HEK293 (cell line): ENCODE results near the gene TRMT6.

Source experiments
- CTCF ChIA-PET: fragments of 350-600 bp; formaldehyde crosslinking; extraction: SDS; loops from one replicate; lab custom pipeline; 2021; ENCODE audit warnings: antibody characterized with exemption; lab: Yijun Ruan, JAX
- POLR2A ChIA-PET: fragments of 300-600 bp; formaldehyde crosslinking; extraction: SDS; loops from one replicate; lab custom pipeline; 2020; ENCODE audit warnings: antibody characterized with exemption, inconsistent platforms; lab: Yijun Ruan, JAX
- H3K27ac ChIP-seq: fragments of 200-500 bp; sonication (Bioruptor generic); 2 replicates; pipeline ENCODE4 v1.5.1; 2014; ENCODE audit warnings: low read depth, low read length, control low read depth, inconsistent platforms; ENCODE audit errors: extremely low read depth
- H3K36me3 ChIP-seq, 2 experiments: fragments of 200-500 bp in 1 of 2; sonication (Bioruptor generic) in 1 of 2; 1 replicate in 1 of 2; 2 replicates in 1 of 2; pipeline ENCODE4 v1.5.1; 2014 to 2017; ENCODE audit warnings: inconsistent platforms in 2 of 2, low read length in 2 of 2; ENCODE audit not compliant: control insufficient read depth in 2 of 2, insufficient read depth in 1 of 2
- H3K4me1 ChIP-seq: fragments of 200-500 bp; sonication (Bioruptor generic); 2 replicates; pipeline ENCODE4 v1.5.1; 2014; ENCODE audit warnings: mild to moderate bottlenecking, low read length, inconsistent platforms; ENCODE audit not compliant: control insufficient read depth, insufficient read depth
- H3K4me3 ChIP-seq: 2 replicates; pipeline ENCODE4 v1.5.1; 2011; ENCODE audit warnings: low read depth, mild to moderate bottlenecking, control low read depth, low read length, moderate library complexity
- H3K9me3 ChIP-seq: fragments of 200-500 bp; sonication (Bioruptor generic); 2 replicates; pipeline ENCODE4 v1.5.1; 2014; ENCODE audit warnings: low read depth, low read length, inconsistent platforms; ENCODE audit not compliant: control insufficient read depth, insufficient read depth
- EGR2 ChIP-seq: fragments of 450-650 bp; formaldehyde crosslinking; IDR thresholded peaks from 2 replicates; pipeline ENCODE4 v1.5.1; 2016; ENCODE audit warnings: low read depth, missing biosample characterization, missing genetic modification characterization
- KLF8 ChIP-seq: fragments of 450-650 bp; formaldehyde crosslinking; IDR thresholded peaks from 2 replicates; pipeline ENCODE4 v1.5.1; 2016; ENCODE audit warnings: missing biosample characterization, missing genetic modification characterization
- MZF1 ChIP-seq: fragments of 450-650 bp; formaldehyde crosslinking; IDR thresholded peaks from 2 replicates; pipeline ENCODE4 v1.5.1; 2017; ENCODE audit warnings: missing biosample characterization, missing genetic modification characterization, borderline replicate concordance
- SCRT2 ChIP-seq: fragments of 450-650 bp; formaldehyde crosslinking; IDR thresholded peaks from 2 replicates; pipeline ENCODE4 v1.5.1; 2016; ENCODE audit warnings: missing biosample characterization, missing genetic modification characterization
- SP3 ChIP-seq: fragments of 450-650 bp; formaldehyde crosslinking; IDR thresholded peaks from 2 replicates; pipeline ENCODE4 v1.5.1; 2016; ENCODE audit warnings: missing biosample characterization, missing genetic modification characterization
- TCF7L2 ChIP-seq: IDR thresholded peaks from 2 replicates; pipeline ENCODE4 v1.6.1; 2011; ENCODE audit warnings: low read depth, mild to moderate bottlenecking, inconsistent platforms, low read length, moderate library complexity, borderline replicate concordance
- ZFP3 ChIP-seq: fragments of 450-650 bp; formaldehyde crosslinking; IDR thresholded peaks from 2 replicates; pipeline ENCODE4 v1.5.1; 2016; ENCODE audit warnings: low read depth, missing biosample characterization, missing genetic modification characterization
- ZFP69B ChIP-seq: fragments of 450-650 bp; formaldehyde crosslinking; IDR thresholded peaks from 2 replicates; pipeline ENCODE4 v1.5.1; 2016; ENCODE audit warnings: missing biosample characterization, missing genetic modification characterization
- ZNF121 ChIP-seq: fragments of 450-650 bp; formaldehyde crosslinking; IDR thresholded peaks from 2 replicates; pipeline ENCODE4 v1.5.1; 2016; ENCODE audit warnings: missing biosample characterization, missing genetic modification characterization
- ZNF140 ChIP-seq: fragments of 450-650 bp; formaldehyde crosslinking; IDR thresholded peaks from 2 replicates; pipeline ENCODE4 v1.5.1; 2016; ENCODE audit warnings: missing biosample characterization, missing genetic modification characterization
- ZNF354C ChIP-seq: fragments of 450-650 bp; formaldehyde crosslinking; IDR thresholded peaks from 2 replicates; pipeline ENCODE4 v1.5.1; 2016; ENCODE audit warnings: missing biosample characterization, missing genetic modification characterization, low read depth, borderline replicate concordance
- ZNF600 ChIP-seq: fragments of 450-650 bp; formaldehyde crosslinking; IDR thresholded peaks from 2 replicates; pipeline ENCODE4 v1.5.1; 2016; ENCODE audit warnings: missing biosample characterization, missing genetic modification characterization
- ZNF664 ChIP-seq: fragments of 450-650 bp; formaldehyde crosslinking; IDR thresholded peaks from 2 replicates; pipeline ENCODE4 v1.5.1; 2016; ENCODE audit warnings: missing biosample characterization, missing genetic modification characterization
- ZNF670 ChIP-seq: fragments of 450-650 bp; formaldehyde crosslinking; IDR thresholded peaks from 2 replicates; pipeline ENCODE4 v1.5.1; 2016; ENCODE audit warnings: missing biosample characterization, missing genetic modification characterization, low read depth
- ZNF791 ChIP-seq: fragments of 450-650 bp; formaldehyde crosslinking; IDR thresholded peaks from 2 replicates; pipeline ENCODE4 v1.5.1; 2016; ENCODE audit warnings: missing biosample characterization, missing genetic modification characterization
- TF ChIP-seq, protein P1 (sequence below): fragments of 450-650 bp; formaldehyde crosslinking; IDR thresholded peaks from 2 replicates; pipeline ENCODE4 v1.5.1; 2016; ENCODE audit warnings: missing biosample characterization, missing genetic modification characterization, borderline replicate concordance
- TF ChIP-seq, protein P2 (sequence below): fragments of 450-650 bp; formaldehyde crosslinking; IDR thresholded peaks from 2 replicates; pipeline ENCODE4 v1.5.1; 2016; ENCODE audit warnings: missing biosample characterization, missing genetic modification characterization
- TF ChIP-seq, protein P3 (sequence below): fragments of 450-650 bp; formaldehyde crosslinking; IDR thresholded peaks from 2 replicates; pipeline ENCODE4 v1.5.1; 2016; ENCODE audit warnings: missing biosample characterization, missing genetic modification characterization
- TF ChIP-seq, protein P4 (sequence below): fragments of 450-650 bp; formaldehyde crosslinking; IDR thresholded peaks from 2 replicates; pipeline ENCODE4 v1.5.0; 2017; ENCODE audit warnings: missing biosample characterization, missing genetic modification characterization, borderline replicate concordance
- TF ChIP-seq, protein P5 (sequence below): fragments of 450-650 bp; formaldehyde crosslinking; IDR thresholded peaks from 2 replicates; pipeline ENCODE4 v1.5.1; 2016; ENCODE audit warnings: missing biosample characterization, missing genetic modification characterization
- TF ChIP-seq, protein P6 (sequence below): fragments of 450-650 bp; formaldehyde crosslinking; IDR thresholded peaks from 2 replicates; pipeline ENCODE4 v1.5.1; 2016; ENCODE audit warnings: missing biosample characterization, missing genetic modification characterization

The TRMT6 gene

DNA sequence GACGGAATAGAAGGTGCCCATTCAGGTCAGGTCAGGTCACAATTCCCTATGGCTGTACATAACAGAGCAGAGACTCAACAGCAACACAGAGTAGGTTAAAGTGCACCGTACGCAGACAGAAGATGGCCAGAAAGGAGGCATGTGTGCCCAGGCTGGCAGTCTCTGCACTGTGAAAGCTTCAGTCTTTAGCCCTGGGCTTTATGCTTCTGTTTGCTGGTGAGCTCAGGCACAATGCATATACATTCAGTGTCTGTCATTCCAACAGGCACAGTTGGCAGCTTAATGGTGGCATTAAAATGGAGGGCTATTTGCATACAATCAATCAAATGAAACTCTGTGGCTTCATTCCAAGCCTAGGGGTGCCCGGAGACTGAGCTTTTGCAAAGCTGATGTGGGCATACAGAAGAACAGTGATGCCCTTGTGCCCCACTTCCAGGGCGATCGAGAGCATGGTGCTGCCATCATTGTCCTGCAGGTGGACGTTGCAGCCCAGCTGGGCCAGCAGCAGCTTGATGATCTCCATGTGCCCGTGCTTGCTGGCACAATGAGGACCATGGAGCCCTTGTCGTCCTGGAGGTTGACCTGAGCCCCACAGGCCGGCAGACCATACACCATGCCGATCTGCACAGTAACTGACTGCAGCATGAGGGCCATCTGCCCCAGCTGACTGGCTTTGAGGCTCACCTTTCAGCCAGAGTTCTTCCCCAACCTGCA, 22.4 kb downstream of the TRMT6 start:
- ChIA-PET POLR2A (no interaction called here), CTCF (interaction anchor here (0.7 kb wide), 1 partner anchor 132 kb away, joined by 3 read pairs; no protein-coding TSS in a partner anchor)
- Histone ChIP-seq H3K4me3 (no peak overlapping the region), H3K27ac (no peak overlapping the region), H3K4me1 (no peaks in the 10 kb centered on the region), H3K36me3 (no peaks in the 10 kb centered on the region), H3K9me3 (no peaks in the 10 kb centered on the region)
- TF ChIP-seq, protein P1, sequence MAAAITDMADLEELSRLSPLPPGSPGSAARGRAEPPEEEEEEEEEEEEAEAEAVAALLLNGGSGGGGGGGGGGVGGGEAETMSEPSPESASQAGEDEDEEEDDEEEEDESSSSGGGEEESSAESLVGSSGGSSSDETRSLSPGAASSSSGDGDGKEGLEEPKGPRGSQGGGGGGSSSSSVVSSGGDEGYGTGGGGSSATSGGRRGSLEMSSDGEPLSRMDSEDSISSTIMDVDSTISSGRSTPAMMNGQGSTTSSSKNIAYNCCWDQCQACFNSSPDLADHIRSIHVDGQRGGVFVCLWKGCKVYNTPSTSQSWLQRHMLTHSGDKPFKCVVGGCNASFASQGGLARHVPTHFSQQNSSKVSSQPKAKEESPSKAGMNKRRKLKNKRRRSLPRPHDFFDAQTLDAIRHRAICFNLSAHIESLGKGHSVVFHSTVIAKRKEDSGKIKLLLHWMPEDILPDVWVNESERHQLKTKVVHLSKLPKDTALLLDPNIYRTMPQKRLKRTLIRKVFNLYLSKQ (tag by site-specific recombination): no peak
- TF ChIP-seq ZNF140 (tag by site-specific recombination) (no peak), ZNF600 (no peak), KLF8 (tag by site-specific recombination) (no peak), ZNF121 (tag by site-specific recombination) (no peak), ZNF670 (tag by site-specific recombination) (no peak), ZNF664 (no peak), EGR2 (no peak), SCRT2 (tag by site-specific recombination) (no peak), ZNF791 (tag by site-specific recombination) (no peak), ZNF354C (no peak)
- TF ChIP-seq, protein P2, sequence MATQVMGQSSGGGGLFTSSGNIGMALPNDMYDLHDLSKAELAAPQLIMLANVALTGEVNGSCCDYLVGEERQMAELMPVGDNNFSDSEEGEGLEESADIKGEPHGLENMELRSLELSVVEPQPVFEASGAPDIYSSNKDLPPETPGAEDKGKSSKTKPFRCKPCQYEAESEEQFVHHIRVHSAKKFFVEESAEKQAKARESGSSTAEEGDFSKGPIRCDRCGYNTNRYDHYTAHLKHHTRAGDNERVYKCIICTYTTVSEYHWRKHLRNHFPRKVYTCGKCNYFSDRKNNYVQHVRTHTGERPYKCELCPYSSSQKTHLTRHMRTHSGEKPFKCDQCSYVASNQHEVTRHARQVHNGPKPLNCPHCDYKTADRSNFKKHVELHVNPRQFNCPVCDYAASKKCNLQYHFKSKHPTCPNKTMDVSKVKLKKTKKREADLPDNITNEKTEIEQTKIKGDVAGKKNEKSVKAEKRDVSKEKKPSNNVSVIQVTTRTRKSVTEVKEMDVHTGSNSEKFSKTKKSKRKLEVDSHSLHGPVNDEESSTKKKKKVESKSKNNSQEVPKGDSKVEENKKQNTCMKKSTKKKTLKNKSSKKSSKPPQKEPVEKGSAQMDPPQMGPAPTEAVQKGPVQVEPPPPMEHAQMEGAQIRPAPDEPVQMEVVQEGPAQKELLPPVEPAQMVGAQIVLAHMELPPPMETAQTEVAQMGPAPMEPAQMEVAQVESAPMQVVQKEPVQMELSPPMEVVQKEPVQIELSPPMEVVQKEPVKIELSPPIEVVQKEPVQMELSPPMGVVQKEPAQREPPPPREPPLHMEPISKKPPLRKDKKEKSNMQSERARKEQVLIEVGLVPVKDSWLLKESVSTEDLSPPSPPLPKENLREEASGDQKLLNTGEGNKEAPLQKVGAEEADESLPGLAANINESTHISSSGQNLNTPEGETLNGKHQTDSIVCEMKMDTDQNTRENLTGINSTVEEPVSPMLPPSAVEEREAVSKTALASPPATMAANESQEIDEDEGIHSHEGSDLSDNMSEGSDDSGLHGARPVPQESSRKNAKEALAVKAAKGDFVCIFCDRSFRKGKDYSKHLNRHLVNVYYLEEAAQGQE (tag by site-specific recombination): no peak
- TF ChIP-seq, protein P3, sequence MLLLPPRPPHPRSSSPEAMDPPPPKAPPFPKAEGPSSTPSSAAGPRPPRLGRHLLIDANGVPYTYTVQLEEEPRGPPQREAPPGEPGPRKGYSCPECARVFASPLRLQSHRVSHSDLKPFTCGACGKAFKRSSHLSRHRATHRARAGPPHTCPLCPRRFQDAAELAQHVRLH (tag by site-specific recombination): no peak
- TF ChIP-seq, protein P4, sequence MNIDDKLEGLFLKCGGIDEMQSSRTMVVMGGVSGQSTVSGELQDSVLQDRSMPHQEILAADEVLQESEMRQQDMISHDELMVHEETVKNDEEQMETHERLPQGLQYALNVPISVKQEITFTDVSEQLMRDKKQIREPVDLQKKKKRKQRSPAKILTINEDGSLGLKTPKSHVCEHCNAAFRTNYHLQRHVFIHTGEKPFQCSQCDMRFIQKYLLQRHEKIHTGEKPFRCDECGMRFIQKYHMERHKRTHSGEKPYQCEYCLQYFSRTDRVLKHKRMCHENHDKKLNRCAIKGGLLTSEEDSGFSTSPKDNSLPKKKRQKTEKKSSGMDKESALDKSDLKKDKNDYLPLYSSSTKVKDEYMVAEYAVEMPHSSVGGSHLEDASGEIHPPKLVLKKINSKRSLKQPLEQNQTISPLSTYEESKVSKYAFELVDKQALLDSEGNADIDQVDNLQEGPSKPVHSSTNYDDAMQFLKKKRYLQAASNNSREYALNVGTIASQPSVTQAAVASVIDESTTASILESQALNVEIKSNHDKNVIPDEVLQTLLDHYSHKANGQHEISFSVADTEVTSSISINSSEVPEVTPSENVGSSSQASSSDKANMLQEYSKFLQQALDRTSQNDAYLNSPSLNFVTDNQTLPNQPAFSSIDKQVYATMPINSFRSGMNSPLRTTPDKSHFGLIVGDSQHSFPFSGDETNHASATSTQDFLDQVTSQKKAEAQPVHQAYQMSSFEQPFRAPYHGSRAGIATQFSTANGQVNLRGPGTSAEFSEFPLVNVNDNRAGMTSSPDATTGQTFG (tag by site-specific recombination): no peak

DNA sequence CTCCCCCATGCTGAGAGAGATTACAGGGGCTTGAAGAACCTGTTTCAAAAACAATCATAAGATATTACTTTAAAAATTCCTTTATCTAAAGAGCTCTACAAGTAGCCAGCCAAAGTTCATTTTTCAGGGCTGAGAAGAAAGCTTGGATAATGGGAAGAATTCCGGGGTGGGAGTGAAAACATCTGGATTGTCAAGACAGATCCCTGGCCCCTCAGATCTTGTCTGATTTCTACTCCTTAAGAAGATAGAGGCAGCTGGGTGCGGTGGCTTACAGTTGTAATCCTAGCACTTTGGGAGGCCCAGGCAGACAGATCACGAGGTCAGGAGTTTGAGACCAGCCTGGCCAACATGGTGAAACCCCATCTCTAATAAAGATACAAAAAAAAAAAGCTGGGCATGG, 24.8 kb downstream of the TRMT6 start:
- POLR2A ChIA-PET: no interaction called here
- H3K4me1 ChIP-seq: no peaks in the 10 kb centered on the region
- no peak overlapping the region for H3K4me3 ChIP-seq
- CTCF ChIA-PET: interaction anchor here (0.7 to 1.2 kb wide), 3 partner anchors 9 to 684 kb away, joined by 3 to 4 read pairs (median 4); no protein-coding TSS in a partner anchor
- TF ChIP-seq, protein P5, sequence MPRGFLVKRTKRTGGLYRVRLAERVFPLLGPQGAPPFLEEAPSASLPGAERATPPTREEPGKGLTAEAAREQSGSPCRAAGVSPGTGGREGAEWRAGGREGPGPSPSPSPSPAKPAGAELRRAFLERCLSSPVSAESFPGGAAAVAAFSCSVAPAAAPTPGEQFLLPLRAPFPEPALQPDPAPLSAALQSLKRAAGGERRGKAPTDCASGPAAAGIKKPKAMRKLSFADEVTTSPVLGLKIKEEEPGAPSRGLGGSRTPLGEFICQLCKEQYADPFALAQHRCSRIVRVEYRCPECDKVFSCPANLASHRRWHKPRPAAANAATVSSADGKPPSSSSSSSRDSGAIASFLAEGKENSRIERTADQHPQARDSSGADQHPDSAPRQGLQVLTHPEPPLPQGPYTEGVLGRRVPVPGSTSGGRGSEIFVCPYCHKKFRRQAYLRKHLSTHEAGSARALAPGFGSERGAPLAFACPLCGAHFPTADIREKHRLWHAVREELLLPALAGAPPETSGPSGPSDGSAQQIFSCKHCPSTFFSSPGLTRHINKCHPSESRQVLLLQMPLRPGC (tag by site-specific recombination): no peak
- TF ChIP-seq, protein P6, sequence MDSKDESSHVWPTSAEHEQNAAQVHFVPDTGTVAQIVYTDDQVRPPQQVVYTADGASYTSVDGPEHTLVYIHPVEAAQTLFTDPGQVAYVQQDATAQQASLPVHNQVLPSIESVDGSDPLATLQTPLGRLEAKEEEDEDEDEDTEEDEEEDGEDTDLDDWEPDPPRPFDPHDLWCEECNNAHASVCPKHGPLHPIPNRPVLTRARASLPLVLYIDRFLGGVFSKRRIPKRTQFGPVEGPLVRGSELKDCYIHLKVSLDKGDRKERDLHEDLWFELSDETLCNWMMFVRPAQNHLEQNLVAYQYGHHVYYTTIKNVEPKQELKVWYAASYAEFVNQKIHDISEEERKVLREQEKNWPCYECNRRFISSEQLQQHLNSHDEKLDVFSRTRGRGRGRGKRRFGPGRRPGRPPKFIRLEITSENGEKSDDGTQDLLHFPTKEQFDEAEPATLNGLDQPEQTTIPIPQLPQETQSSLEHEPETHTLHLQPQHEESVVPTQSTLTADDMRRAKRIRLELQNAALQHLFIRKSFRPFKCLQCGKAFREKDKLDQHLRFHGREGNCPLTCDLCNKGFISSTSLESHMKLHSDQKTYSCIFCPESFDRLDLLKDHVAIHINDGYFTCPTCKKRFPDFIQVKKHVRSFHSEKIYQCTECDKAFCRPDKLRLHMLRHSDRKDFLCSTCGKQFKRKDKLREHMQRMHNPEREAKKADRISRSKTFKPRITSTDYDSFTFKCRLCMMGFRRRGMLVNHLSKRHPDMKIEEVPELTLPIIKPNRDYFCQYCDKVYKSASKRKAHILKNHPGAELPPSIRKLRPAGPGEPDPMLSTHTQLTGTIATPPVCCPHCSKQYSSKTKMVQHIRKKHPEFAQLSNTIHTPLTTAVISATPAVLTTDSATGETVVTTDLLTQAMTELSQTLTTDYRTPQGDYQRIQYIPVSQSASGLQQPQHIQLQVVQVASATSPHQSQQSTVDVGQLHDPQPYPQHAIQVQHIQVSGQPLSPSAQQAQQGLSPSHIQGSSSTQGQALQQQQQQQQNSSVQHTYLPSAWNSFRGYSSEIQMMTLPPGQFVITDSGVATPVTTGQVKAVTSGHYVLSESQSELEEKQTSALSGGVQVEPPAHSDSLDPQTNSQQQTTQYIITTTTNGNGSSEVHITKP (tag by site-specific recombination): no peak
- TF ChIP-seq SP3 (tag by site-specific recombination) (no peak), ZFP3 (tag by site-specific recombination) (no peak), ZFP69B (tag by site-specific recombination) (no peak), MZF1 (tag by site-specific recombination) (no peak), TCF7L2 (no peak)
- H3K9me3 ChIP-seq: no peaks in the 10 kb centered on the region
- no peak overlapping the region for H3K27ac ChIP-seq
- no peaks in the 10 kb centered on the region for H3K36me3 ChIP-seq
